Measurements from ENCODE around the gene DOLK.

Gene DOLK

DNA sequence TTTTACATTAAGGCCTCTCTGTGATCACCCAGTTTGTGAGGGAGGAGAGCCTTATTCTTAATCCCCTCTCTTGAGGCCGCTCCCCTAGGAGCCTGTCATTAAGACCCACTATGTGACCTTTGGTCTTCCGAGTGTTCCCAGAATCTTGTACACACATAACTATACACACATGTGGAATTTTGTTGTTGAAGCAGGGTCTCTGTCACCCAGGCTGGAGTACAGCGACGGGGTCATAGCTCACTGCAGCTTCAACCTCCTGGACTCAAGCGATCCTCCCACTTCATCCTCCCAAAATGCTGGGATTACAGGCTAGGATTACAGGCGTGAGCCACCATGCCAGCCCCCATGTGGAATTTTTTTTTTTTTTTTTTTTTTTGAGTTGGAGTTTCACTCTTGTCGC, 41.4 kb downstream of the DOLK start:
- Histone ChIP-seq H3K4me3 (ENCODE audit: insufficient read length, low read depth) (no peak overlapping the region), H3K36me3 (ENCODE audit: insufficient read depth, insufficient read length, low read length) (peaks cover 80% of the 10 kb centered on the region), H3K9ac (ENCODE audit: insufficient read length, low read depth) (no peak overlapping the region), H3K9me3 (ENCODE audit: insufficient read depth, low read length) (no peaks in the 10 kb centered on the region), H3K4me1 (ENCODE audit: insufficient read depth, insufficient read length) (peaks cover 13% of the 10 kb centered on the region), H3K27me3 (ENCODE audit: insufficient read depth, insufficient read length) (no peaks in the 10 kb centered on the region)
- TF ChIP-seq ZNF274 (IDR thresholded peaks at IDR 0.05; ENCODE audit: low read depth, low read length) (no peak), SUZ12 (IDR thresholded peaks at IDR 0.05; ENCODE audit: extremely low read depth, insufficient read depth, insufficient read length) (no peak), YY1 (IDR thresholded peaks at IDR 0.05; ENCODE audit: insufficient read depth, insufficient read length) (no peak)
- DNase-seq (ENCODE audit: low read depth, low spot score): no peak

DNA sequence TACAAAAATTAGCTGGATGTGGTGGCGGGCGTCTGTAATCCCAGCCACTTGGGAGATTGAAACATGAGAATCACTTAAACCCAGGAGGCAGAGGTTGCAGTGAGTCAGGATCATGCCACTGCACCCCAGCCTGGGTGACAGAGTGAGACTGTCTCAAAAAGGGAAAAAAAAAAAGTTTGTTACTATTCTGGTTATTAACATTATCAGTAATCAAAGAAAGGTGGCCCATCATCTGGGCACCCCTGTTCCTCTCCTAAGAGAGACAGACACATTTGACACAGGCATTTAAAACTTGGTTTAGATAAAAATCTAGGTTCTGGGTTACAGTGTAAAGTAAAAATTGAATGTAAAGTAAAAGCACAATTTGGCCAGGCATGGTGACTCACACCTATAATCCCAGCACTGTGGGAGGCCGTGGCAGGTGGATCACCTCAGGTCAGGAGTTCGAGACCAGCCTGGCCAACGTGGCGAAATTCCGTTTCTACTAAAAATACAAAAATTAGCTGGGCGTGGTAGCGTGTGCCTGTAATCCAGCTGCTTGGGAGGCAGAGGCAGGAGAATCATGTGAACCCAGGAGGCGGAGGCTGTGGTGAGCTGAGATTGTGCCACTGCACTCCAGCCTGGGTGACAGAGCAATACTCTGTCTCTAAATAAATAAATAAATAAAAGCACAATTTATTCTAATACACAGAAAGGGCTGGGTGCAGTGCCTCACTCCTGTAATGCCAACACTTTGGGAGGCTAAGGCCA, 43.4 kb downstream of the DOLK start:
- H3K9me3 ChIP-seq (ENCODE audit: insufficient read depth, low read length): no peaks in the 10 kb centered on the region
- H3K4me1 ChIP-seq (ENCODE audit: insufficient read depth, insufficient read length): peaks cover 14% of the 10 kb centered on the region
- no peak overlapping the region for H3K4me3 ChIP-seq (ENCODE audit: insufficient read length, low read depth)
- TF ChIP-seq ZNF274 (IDR thresholded peaks at IDR 0.05; ENCODE audit: low read depth, low read length): no peak
- TF ChIP-seq SUZ12 (IDR thresholded peaks at IDR 0.05; ENCODE audit: extremely low read depth, insufficient read depth, insufficient read length): no peak
- no peak for TF ChIP-seq YY1 (IDR thresholded peaks at IDR 0.05; ENCODE audit: insufficient read depth, insufficient read length)
- no peak for DNase-seq (ENCODE audit: low read depth, low spot score)
- H3K36me3 ChIP-seq (ENCODE audit: insufficient read depth, insufficient read length, low read length): peaks cover 77% of the 10 kb centered on the region
- H3K9ac ChIP-seq (ENCODE audit: insufficient read length, low read depth): no peak overlapping the region
- no peaks in the 10 kb centered on the region for H3K27me3 ChIP-seq (ENCODE audit: insufficient read depth, insufficient read length)

DNA sequence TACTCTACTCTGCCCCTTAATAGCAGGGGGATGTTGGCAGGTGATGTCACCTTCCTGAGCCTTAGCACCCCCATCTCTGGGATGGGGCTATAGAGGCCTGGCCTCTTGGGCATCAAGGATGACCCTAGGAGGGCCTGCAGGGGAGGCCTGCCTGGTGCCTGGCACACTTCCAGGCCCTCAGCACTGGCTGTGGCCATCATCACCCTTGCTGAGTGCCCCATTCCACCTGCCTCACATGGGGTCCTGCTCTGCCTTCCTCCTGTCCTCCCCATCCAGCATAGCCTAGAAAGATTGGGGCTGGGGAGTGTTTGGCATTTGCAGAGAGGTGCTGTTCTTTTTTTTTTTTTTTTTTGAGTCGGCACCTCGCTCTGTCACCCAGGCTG, 44.3 kb downstream of the DOLK start:
- TF ChIP-seq YY1 (IDR thresholded peaks at IDR 0.05; ENCODE audit: insufficient read depth, insufficient read length): no peak
- TF ChIP-seq ZNF274 (IDR thresholded peaks at IDR 0.05; ENCODE audit: low read depth, low read length): no peak
- TF ChIP-seq SUZ12 (IDR thresholded peaks at IDR 0.05; ENCODE audit: extremely low read depth, insufficient read depth, insufficient read length): no peak
- no peak overlapping the region for H3K9ac ChIP-seq (ENCODE audit: insufficient read length, low read depth)

DNA sequence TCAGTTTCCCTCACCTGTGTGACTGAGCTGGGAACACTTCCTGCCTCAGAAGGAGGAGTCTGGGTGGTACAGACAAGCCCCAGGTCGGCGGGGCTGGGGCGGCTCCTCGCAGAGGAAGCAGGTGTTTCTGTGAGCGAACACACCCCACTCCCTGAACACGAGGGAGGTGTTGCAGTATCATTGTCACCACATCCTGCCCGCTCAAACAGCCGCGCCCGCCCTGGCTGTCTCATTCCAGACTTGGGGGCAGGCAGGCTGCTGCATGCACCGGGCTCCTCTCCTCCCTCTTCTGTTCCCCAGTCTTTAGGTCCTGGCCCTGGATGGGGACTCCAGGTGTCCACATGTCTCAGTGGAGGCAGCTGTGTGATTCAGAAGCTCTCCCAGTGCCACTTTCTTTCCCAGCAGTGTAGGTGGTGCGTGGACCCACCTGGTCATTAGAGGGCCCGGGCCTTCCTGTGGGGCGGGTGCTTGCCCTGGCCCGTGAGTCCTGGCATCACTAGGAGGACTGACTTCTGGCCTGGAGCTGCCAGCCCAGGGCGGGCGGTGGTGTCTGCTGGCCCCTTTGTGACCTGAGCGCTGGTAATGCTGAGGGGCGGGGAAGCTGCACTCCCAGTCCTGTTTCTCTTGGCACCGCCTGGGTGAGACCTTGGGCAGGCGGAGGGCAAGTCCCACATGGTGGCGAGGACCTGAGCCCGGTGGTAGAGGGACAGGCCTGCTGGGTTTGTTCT, 44.9 kb downstream of the DOLK start:
- Histone ChIP-seq H3K9me3 (ENCODE audit: insufficient read depth, low read length) (no peaks in the 10 kb centered on the region), H3K4me3 (ENCODE audit: insufficient read length, low read depth) (no peak overlapping the region), H3K36me3 (ENCODE audit: insufficient read depth, insufficient read length, low read length) (peaks cover 77% of the 10 kb centered on the region), H3K9ac (ENCODE audit: insufficient read length, low read depth) (no peak overlapping the region), H3K4me1 (ENCODE audit: insufficient read depth, insufficient read length) (peaks cover 23% of the 10 kb centered on the region), H3K27me3 (ENCODE audit: insufficient read depth, insufficient read length) (no peaks in the 10 kb centered on the region)
- no peak for DNase-seq (ENCODE audit: low read depth, low spot score)
- TF ChIP-seq YY1 (IDR thresholded peaks at IDR 0.05; ENCODE audit: insufficient read depth, insufficient read length): no peak
- TF ChIP-seq ZNF274 (IDR thresholded peaks at IDR 0.05; ENCODE audit: low read depth, low read length): no peak
- TF ChIP-seq SUZ12 (IDR thresholded peaks at IDR 0.05; ENCODE audit: extremely low read depth, insufficient read depth, insufficient read length): no peak

More for the DNA sequence above, 44.3 kb downstream of the DOLK start:
- DNase-seq (ENCODE audit: low read depth, low spot score): no peak
- H3K36me3 ChIP-seq (ENCODE audit: insufficient read depth, insufficient read length, low read length): peaks cover 77% of the 10 kb centered on the region
- H3K4me1 ChIP-seq (ENCODE audit: insufficient read depth, insufficient read length): peaks cover 23% of the 10 kb centered on the region
- H3K4me3 ChIP-seq (ENCODE audit: insufficient read length, low read depth): no peak overlapping the region
- H3K9me3 ChIP-seq (ENCODE audit: insufficient read depth, low read length): no peaks in the 10 kb centered on the region
- H3K27me3 ChIP-seq (ENCODE audit: insufficient read depth, insufficient read length): no peaks in the 10 kb centered on the region

- Histone ChIP-seq H3K36me3 (ENCODE audit: insufficient read depth, insufficient read length, low read length) (peaks cover 77% of the 10 kb centered on the region), H3K9ac (ENCODE audit: insufficient read length, low read depth) (no peak overlapping the region), H3K9me3 (ENCODE audit: insufficient read depth, low read length) (no peaks in the 10 kb centered on the region), H3K27me3 (ENCODE audit: insufficient read depth, insufficient read length) (no peaks in the 10 kb centered on the region), H3K4me1 (ENCODE audit: insufficient read depth, insufficient read length) (peaks cover 23% of the 10 kb centered on the region), H3K4me3 (ENCODE audit: insufficient read length, low read depth) (no peak overlapping the region)
- DNase-seq (ENCODE audit: low read depth, low spot score): no peak
- TF ChIP-seq ZNF274 (IDR thresholded peaks at IDR 0.05; ENCODE audit: low read depth, low read length): no peak
- no peak for TF ChIP-seq SUZ12 (IDR thresholded peaks at IDR 0.05; ENCODE audit: extremely low read depth, insufficient read depth, insufficient read length)
Measured at GRCh38 chr9:128901822-128902221, 45.6 kb downstream of the DOLK start.

DNA sequence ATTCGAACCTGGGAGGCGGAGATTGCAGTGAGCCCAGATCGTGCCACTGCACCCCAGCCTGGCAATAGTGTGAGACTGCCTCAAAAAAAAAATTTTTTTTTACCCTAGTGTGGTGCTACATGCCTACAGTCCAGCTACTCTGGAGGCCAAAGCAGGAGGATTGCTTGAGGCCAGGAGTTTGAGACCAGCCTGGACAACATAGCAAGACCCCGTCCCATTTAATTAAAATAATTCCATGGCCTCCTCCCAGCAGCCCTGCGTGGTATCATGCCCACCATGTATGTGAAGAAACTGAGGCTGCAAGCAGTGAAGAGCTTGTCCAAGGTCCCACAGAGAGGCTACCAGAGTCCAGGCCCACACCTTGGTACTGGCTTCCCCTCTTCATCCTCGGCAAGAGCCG, 46.0 kb downstream of the DOLK start:
- Histone ChIP-seq H3K36me3 (ENCODE audit: insufficient read depth, insufficient read length, low read length) (peaks cover 77% of the 10 kb centered on the region), H3K9ac (ENCODE audit: insufficient read length, low read depth) (no peak overlapping the region), H3K4me1 (ENCODE audit: insufficient read depth, insufficient read length) (peaks cover 23% of the 10 kb centered on the region), H3K4me3 (ENCODE audit: insufficient read length, low read depth) (no peak overlapping the region), H3K27me3 (ENCODE audit: insufficient read depth, insufficient read length) (no peaks in the 10 kb centered on the region), H3K9me3 (ENCODE audit: insufficient read depth, low read length) (no peaks in the 10 kb centered on the region)
- DNase-seq (ENCODE audit: low read depth, low spot score): no peak
- no peak for TF ChIP-seq SUZ12 (IDR thresholded peaks at IDR 0.05; ENCODE audit: extremely low read depth, insufficient read depth, insufficient read length)
- no peak for TF ChIP-seq YY1 (IDR thresholded peaks at IDR 0.05; ENCODE audit: insufficient read depth, insufficient read length)
- no peak for TF ChIP-seq ZNF274 (IDR thresholded peaks at IDR 0.05; ENCODE audit: low read depth, low read length)

GRCh38 chr9:128899566-128900322, 47.7 kb downstream of the DOLK start:
- no peaks in the 10 kb centered on the region for H3K9me3 ChIP-seq (ENCODE audit: insufficient read depth, low read length)
- no peak for DNase-seq (ENCODE audit: low read depth, low spot score)
- no peak overlapping the region for H3K9ac ChIP-seq (ENCODE audit: insufficient read length, low read depth)
- H3K4me1 ChIP-seq (ENCODE audit: insufficient read depth, insufficient read length): peaks cover 30% of the 10 kb centered on the region
- H3K36me3 ChIP-seq (ENCODE audit: insufficient read depth, insufficient read length, low read length): peaks cover 83% of the 10 kb centered on the region
- H3K4me3 ChIP-seq (ENCODE audit: insufficient read length, low read depth): no peak overlapping the region
- H3K27me3 ChIP-seq (ENCODE audit: insufficient read depth, insufficient read length): no peaks in the 10 kb centered on the region
- TF ChIP-seq SUZ12 (IDR thresholded peaks at IDR 0.05; ENCODE audit: extremely low read depth, insufficient read depth, insufficient read length): no peak
- TF ChIP-seq ZNF274 (IDR thresholded peaks at IDR 0.05; ENCODE audit: low read depth, low read length): no peak
- no peak for TF ChIP-seq YY1 (IDR thresholded peaks at IDR 0.05; ENCODE audit: insufficient read depth, insufficient read length)
